T-helper 17 cell (primary cell): ENCODE results near the gene SLC8A1. TPM values are rescaled to one million over a fixed set of nuclear protein-coding genes. Genes with fewer than 3 reads are reported as not detected.

Experiments used
- ATAC-seq: fragments of 150-1000 bp; cut with Tn5 transposase; 2 replicates; pipeline ENCODE4 v1.10.0; 2021; ENCODE audit warnings: mild to moderate bottlenecking, moderate library complexity
- DNase-seq, 3 donors: peaks; one replicate each; pipeline versions ENCODE4 v3.0.0 to v3.0.0-alpha.2; 2020 to 2021
- H3K9me3 ChIP-seq: one replicate; pipeline ENCODE4 v1.7.0; 2013; ENCODE audit warnings: low read length, mild to moderate bottlenecking; ENCODE audit not compliant: control insufficient read depth, poor library complexity, severe bottlenecking
- H3K27ac Mint-ChIP-seq: one replicate; pipeline ENCODE4 v1.8.0; 2022; ENCODE audit warnings: mild to moderate bottlenecking, moderate library complexity, mixed read lengths
- H3K27me3 Mint-ChIP-seq: one replicate; pipeline ENCODE4 v1.8.0; 2022; ENCODE audit warnings: mixed read lengths
- H3K36me3 Mint-ChIP-seq: one replicate; pipeline ENCODE4 v1.8.0; 2022; ENCODE audit warnings: low read depth, mixed read lengths
- H3K4me1 Mint-ChIP-seq: one replicate; pipeline ENCODE4 v1.8.0; 2022; ENCODE audit warnings: mild to moderate bottlenecking, mixed read lengths
- H3K4me3 Mint-ChIP-seq: one replicate; pipeline ENCODE4 v1.8.0; 2022; ENCODE audit warnings: mild to moderate bottlenecking, moderate library complexity, mixed read lengths
- total RNA-seq, 4 donors: library from RNA in 2 of 4; stranded (reverse) in 2 of 4; gene quantifications; one replicate each; pipeline ENCODE4 v1.2.3 and lab custom pipeline; 2022 to 2026

SLC8A1 gene
- total RNA-seq, 2 donors from 2014 or later: 0.26 to 1.4 TPM

- H3K27me3 Mint-ChIP-seq: peaks cover 6% of the 10 kb centered on the region
- no peaks in the 10 kb centered on the region for H3K9me3 ChIP-seq
- DNase-seq (no peak), ATAC-seq (no peak)
- no peak overlapping the region for H3K27ac Mint-ChIP-seq
- no peak overlapping the region for H3K4me3 Mint-ChIP-seq
- H3K36me3 Mint-ChIP-seq: no peaks in the 10 kb centered on the region
- no peaks in the 10 kb centered on the region for H3K4me1 Mint-ChIP-seq
These were observed 47.4 kb downstream of the SLC8A1 start for GRCh38 chr2:40404517-40404916.

DNA sequence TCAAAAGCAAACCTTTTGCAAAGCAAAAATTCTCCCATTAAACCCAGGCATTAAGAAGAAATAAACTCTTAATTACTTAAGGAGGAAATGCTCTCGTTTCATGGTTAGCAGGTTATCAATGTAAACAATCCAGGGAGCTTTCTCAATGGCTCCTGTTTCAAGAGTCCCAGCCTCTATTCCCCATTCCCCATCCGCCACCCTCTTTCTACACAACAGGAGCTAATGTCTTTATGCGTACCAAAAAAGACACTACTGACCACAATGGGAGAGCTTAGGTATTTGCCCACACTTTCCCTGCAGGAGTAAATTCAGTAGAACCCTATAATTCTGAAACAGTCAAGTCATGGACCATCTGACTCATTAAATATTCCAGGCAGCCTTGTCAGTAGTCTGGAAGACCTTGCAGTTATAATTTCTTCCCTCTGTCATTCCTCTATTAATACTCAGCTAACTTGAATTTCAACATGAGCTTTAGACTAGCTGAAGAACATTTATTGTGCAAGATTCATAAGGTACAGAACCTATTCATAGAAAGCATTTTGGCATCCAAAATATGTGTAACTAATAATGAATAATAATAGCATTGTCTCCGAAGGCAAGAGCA is 48.6 kb downstream of the SLC8A1 start:
- no peaks in the 10 kb centered on the region for H3K9me3 ChIP-seq
- H3K36me3 Mint-ChIP-seq: no peaks in the 10 kb centered on the region
- peaks cover 6% of the 10 kb centered on the region for H3K27me3 Mint-ChIP-seq
- DNase-seq (no peak), ATAC-seq (no peak)
- H3K4me1 Mint-ChIP-seq: no peaks in the 10 kb centered on the region
- no peak overlapping the region for H3K4me3 Mint-ChIP-seq
- no peak overlapping the region for H3K27ac Mint-ChIP-seq

- DNase-seq (no peak), ATAC-seq (no peak)
- no peaks in the 10 kb centered on the region for H3K9me3 ChIP-seq
- H3K27ac Mint-ChIP-seq: no peak overlapping the region
- H3K27me3 Mint-ChIP-seq: no peaks in the 10 kb centered on the region
- no peaks in the 10 kb centered on the region for H3K4me1 Mint-ChIP-seq
- no peak overlapping the region for H3K4me3 Mint-ChIP-seq
- H3K36me3 Mint-ChIP-seq: no peaks in the 10 kb centered on the region
These were observed 50.0 kb downstream of the SLC8A1 start for GRCh38 chr2:40401896-40402295.

- H3K27ac Mint-ChIP-seq: no peak overlapping the region
- H3K4me1 Mint-ChIP-seq: no peaks in the 10 kb centered on the region
- DNase-seq (no peak), ATAC-seq (no peak)
- no peak overlapping the region for H3K4me3 Mint-ChIP-seq
- no peaks in the 10 kb centered on the region for H3K9me3 ChIP-seq
- H3K36me3 Mint-ChIP-seq: no peaks in the 10 kb centered on the region
- H3K27me3 Mint-ChIP-seq: no peaks in the 10 kb centered on the region
These were observed 51.4 kb downstream of the SLC8A1 start for GRCh38 chr2:40400336-40400953.

GRCh38 chr2:40397765-40398164 is 54.1 kb downstream of the SLC8A1 start:
- Mint-ChIP-seq H3K27me3 (no peaks in the 10 kb centered on the region), H3K4me3 (no peak overlapping the region), H3K4me1 (no peaks in the 10 kb centered on the region), H3K27ac (no peak overlapping the region), H3K36me3 (no peaks in the 10 kb centered on the region)
- ATAC-seq (no peak), DNase-seq (no peak)
- H3K9me3 ChIP-seq: no peaks in the 10 kb centered on the region

- H3K27me3 Mint-ChIP-seq: no peaks in the 10 kb centered on the region
- H3K4me3 Mint-ChIP-seq: no peak overlapping the region
- no peaks in the 10 kb centered on the region for H3K4me1 Mint-ChIP-seq
- no peak for ATAC-seq
- H3K36me3 Mint-ChIP-seq: no peaks in the 10 kb centered on the region
- DNase-seq: no peak
- H3K27ac Mint-ChIP-seq: no peak overlapping the region
- no peaks in the 10 kb centered on the region for H3K9me3 ChIP-seq
These were observed 55.8 kb downstream of the SLC8A1 start for GRCh38 chr2:40396124-40396523.

- H3K27me3 Mint-ChIP-seq: no peaks in the 10 kb centered on the region
- no peaks in the 10 kb centered on the region for H3K4me1 Mint-ChIP-seq
- H3K36me3 Mint-ChIP-seq: no peaks in the 10 kb centered on the region
- no peak overlapping the region for H3K27ac Mint-ChIP-seq
- no peak overlapping the region for H3K4me3 Mint-ChIP-seq
- ATAC-seq (no peak), DNase-seq (no peak)
- H3K9me3 ChIP-seq: no peaks in the 10 kb centered on the region
These were observed 56.5 kb downstream of the SLC8A1 start for GRCh38 chr2:40395169-40396073.

- ATAC-seq (no peak), DNase-seq (no peak)
- no peak overlapping the region for H3K27ac Mint-ChIP-seq
- H3K9me3 ChIP-seq: no peaks in the 10 kb centered on the region
- no peak overlapping the region for H3K4me3 Mint-ChIP-seq
- no peaks in the 10 kb centered on the region for H3K36me3 Mint-ChIP-seq
- no peaks in the 10 kb centered on the region for H3K4me1 Mint-ChIP-seq
- H3K27me3 Mint-ChIP-seq: no peaks in the 10 kb centered on the region
These were observed 57.3 kb downstream of the SLC8A1 start for GRCh38 chr2:40394597-40394996.

DNA sequence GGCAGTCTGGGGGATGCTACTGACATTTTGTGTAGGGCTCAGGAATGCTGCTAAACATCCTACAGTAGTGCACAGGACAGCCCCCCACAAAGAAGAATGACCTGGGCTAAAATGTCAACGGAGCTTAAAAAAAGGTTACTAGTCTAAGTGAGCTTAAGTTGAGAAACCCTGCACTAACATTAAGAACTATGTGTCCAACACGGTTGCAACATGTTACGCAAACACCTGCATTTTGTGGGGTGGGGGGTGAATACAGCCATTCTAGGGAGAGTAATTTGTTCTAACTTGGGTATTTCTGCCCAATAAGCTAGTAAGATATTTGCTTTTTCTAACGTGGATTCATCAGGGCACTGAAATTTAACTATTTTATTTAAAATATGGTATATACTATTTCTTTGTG is 57.9 kb downstream of the SLC8A1 start:
- no peaks in the 10 kb centered on the region for H3K36me3 Mint-ChIP-seq
- H3K27me3 Mint-ChIP-seq: no peaks in the 10 kb centered on the region
- no peak overlapping the region for H3K4me3 Mint-ChIP-seq
- ATAC-seq: no peak
- DNase-seq: no peak
- H3K27ac Mint-ChIP-seq: no peak overlapping the region
- H3K9me3 ChIP-seq: no peaks in the 10 kb centered on the region
- H3K4me1 Mint-ChIP-seq: no peaks in the 10 kb centered on the region

- H3K4me1 Mint-ChIP-seq: no peaks in the 10 kb centered on the region
- no peaks in the 10 kb centered on the region for H3K27me3 Mint-ChIP-seq
- DNase-seq: no peak
These were observed 63.7 kb downstream of the SLC8A1 start for GRCh38 chr2:40388161-40388560.

DNA sequence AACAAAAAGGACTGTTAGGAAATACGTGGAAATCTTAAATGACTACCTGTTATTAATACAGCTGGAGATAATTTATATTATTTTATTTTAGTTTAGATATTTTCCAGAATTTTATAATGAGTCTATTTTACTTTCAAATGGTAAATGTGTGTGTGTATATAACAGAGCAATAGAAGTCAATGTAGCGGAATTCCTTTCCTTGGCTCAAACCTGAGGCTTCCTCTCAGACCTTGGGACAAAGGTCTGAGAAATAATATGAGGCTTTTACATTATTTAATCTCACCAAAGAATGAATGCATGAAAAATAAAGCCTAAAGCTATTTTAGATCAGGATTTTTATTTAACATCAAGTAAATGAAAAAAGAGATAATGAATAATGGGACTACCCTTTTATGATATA is 65.7 kb downstream of the SLC8A1 start:
- no peaks in the 10 kb centered on the region for H3K27me3 Mint-ChIP-seq
- H3K36me3 Mint-ChIP-seq: no peaks in the 10 kb centered on the region
- no peaks in the 10 kb centered on the region for H3K4me1 Mint-ChIP-seq
- no peak for ATAC-seq
- H3K4me3 Mint-ChIP-seq: no peak overlapping the region
- no peaks in the 10 kb centered on the region for H3K9me3 ChIP-seq
- no peak overlapping the region for H3K27ac Mint-ChIP-seq
- no peak for DNase-seq

More at GRCh38 chr2:40388161-40388560, 63.7 kb downstream of the SLC8A1 start:
- Mint-ChIP-seq H3K36me3 (no peaks in the 10 kb centered on the region), H3K4me3 (no peak overlapping the region), H3K27ac (no peak overlapping the region)
- no peak for ATAC-seq
- H3K9me3 ChIP-seq: no peaks in the 10 kb centered on the region

GRCh38 chr2:40384714-40385113 is 67.2 kb downstream of the SLC8A1 start:
- Mint-ChIP-seq H3K27me3 (no peaks in the 10 kb centered on the region), H3K4me1 (no peaks in the 10 kb centered on the region), H3K27ac (no peak overlapping the region), H3K4me3 (no peak overlapping the region), H3K36me3 (no peaks in the 10 kb centered on the region)
- no peaks in the 10 kb centered on the region for H3K9me3 ChIP-seq
- no peak for ATAC-seq
- no peak for DNase-seq

- H3K9me3 ChIP-seq: no peaks in the 10 kb centered on the region
- Mint-ChIP-seq H3K27me3 (no peaks in the 10 kb centered on the region), H3K27ac (no peak overlapping the region), H3K36me3 (no peaks in the 10 kb centered on the region), H3K4me1 (no peaks in the 10 kb centered on the region), H3K4me3 (no peak overlapping the region)
- no peak for ATAC-seq
- DNase-seq: no peak
These were observed 67.7 kb downstream of the SLC8A1 start for GRCh38 chr2:40384233-40384632.
